Measurements from ENCODE around the gene G6PC1.

DNA sequence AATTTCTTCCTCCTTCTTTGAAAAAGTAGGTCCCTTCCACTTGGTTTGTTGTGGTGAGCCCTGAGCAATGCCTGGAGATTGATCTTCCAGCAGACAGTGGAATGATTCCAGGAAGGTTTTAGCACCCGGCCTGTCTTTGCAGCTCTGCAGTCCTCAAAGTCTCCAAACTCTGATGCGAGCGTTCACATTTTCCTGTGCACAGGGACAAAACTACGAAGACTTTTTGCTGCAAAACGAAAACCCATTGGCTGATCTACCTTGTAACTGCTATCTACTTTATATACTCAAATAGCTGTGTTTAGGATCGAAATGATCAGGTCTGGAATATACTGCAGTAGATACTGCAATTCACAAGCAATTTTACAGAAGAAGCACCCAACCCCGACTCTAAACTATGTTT lies 21.7 kb downstream of the G6PC1 start:
- TF ChIP-seq EZH2phosphoT487 (IDR thresholded peaks at IDR 0.05; ENCODE audit: insufficient read depth, low read depth) (no peak), EZH2 (IDR thresholded peaks at IDR 0.05; ENCODE audit: insufficient read depth, poor library complexity, severe bottlenecking) (no peak)

Data from GM23248 (cell line).